Measurements from ENCODE around the gene CIC. TPM values are rescaled to one million over a fixed set of nuclear protein-coding genes. Genes with fewer than 3 reads are reported as not detected.
"Not testable (repeated sequence)": the region's sequence is repeated elsewhere in the genome, so short reads cannot be mapped to it uniquely, and the experiment has no call there.

Gene CIC
- polyA plus RNA-seq, 2 of the 4 experiments (the other 2 are of a cell fraction): 7.2 to 56.4 TPM

- Histone ChIP-seq H3K27ac (no peak overlapping the region), H3K4me1 (no peaks in the 10 kb centered on the region), H3K4me2 (no peak overlapping the region), H3K4me3 (no peak overlapping the region), H3K9me3 (no peaks in the 10 kb centered on the region)
- ATAC-seq (no peak), FAIRE-seq (peak; percentile 70), DNase-seq (ENCODE audit: low read depth in 1 of 2, low spot score in 1 of 2) (no peak)
- POLR2A ChIA-PET: no interaction called here
- WGBS (ENCODE audit: missing lambda C conversion rate): 84% methylated on average over 7 of the region's 7 CpGs
- no peak for TF ChIP-seq JUNB (IDR thresholded peaks at IDR 0.05)
- no peak for TF ChIP-seq FOXS1 (CRISPR knock-in tag; IDR thresholded peaks at IDR 0.05)
- TF ChIP-seq CBX2 (IDR thresholded peaks at IDR 0.05; ENCODE audit: borderline replicate concordance, low read depth): no peak
- TF ChIP-seq ATOH8 (CRISPR knock-in tag; IDR thresholded peaks at IDR 0.05; ENCODE audit: low read depth): no peak
- TF ChIP-seq HEYL (CRISPR knock-in tag; IDR thresholded peaks at IDR 0.05): no peak
- TF ChIP-seq RARB (CRISPR knock-in tag; IDR thresholded peaks at IDR 0.05): no peak
- TF ChIP-seq KDM5A (IDR thresholded peaks at IDR 0.05): no peak
- TF ChIP-seq PHF8 (IDR thresholded peaks at IDR 0.05; ENCODE audit: borderline replicate concordance, low read depth): no peak
- CTCF ChIA-PET: interaction anchor here (0.7 to 3.7 kb wide), 7 partner anchors 8 to 227 kb away, joined by 3 to 12 read pairs (median 5); no protein-coding TSS in a partner anchor
These were observed 66.4 kb downstream of the CIC start for GRCh38 chr19:42335374-42335936.

- H3K4me2 ChIP-seq: no peak overlapping the region
- H3K27ac ChIP-seq: no peak overlapping the region
- no peaks in the 10 kb centered on the region for H3K9me3 ChIP-seq
- 87% methylated on average over 19 of the region's 19 CpGs for whole genome bisulfite sequencing (ENCODE audit: missing lambda C conversion rate)
- CTCF ChIA-PET: interaction anchor here (0.7 to 3.7 kb wide), 9 partner anchors 9 to 228 kb away, joined by 3 to 12 read pairs (median 3); no protein-coding TSS in a partner anchor
- ATAC-seq: 0 out of 6 replicates have a peak, but pooled peaks of 1 of the 2 experiments have one; percentile 20
- H3K4me3 ChIP-seq: no peak overlapping the region
- no peak for DNase-seq (ENCODE audit: low read depth in 1 of 2, low spot score in 1 of 2)
- POLR2A ChIA-PET: no interaction called here
- no peak for FAIRE-seq
- TF ChIP-seq EHMT2 (IDR thresholded peaks at IDR 0.05; ENCODE audit: low read depth) (no peak), POLR2A (IDR thresholded peaks at IDR 0.05; ENCODE audit: low read length) (no peak), MYC (IDR thresholded peaks at IDR 0.05; ENCODE audit: borderline replicate concordance, low read length) (no peak), FOSB (CRISPR knock-in tag; IDR thresholded peaks at IDR 0.05) (no peak), ESRRA (IDR thresholded peaks at IDR 0.05; ENCODE audit: borderline replicate concordance, low read length) (no peak), FOSL2 (IDR thresholded peaks at IDR 0.05) (no peak), FOSL2 (CRISPR knock-in tag; IDR thresholded peaks at IDR 0.05) (no peak), CHD4 (IDR thresholded peaks at IDR 0.05; ENCODE audit: borderline replicate concordance) (no peak), USF2 (IDR thresholded peaks at IDR 0.05) (no peak), EHF (CRISPR knock-in tag; IDR thresholded peaks at IDR 0.05) (no peak), RAD21 (conservative IDR thresholded peaks at IDR 0.05 in 1 of 2, IDR thresholded peaks at IDR 0.05 in 1 of 2) (no peak), TP53 (CRISPR knock-in tag; IDR thresholded peaks at IDR 0.05) (no peak), KDM5A (IDR thresholded peaks at IDR 0.05) (no peak), HES2 (IDR thresholded peaks at IDR 0.05) (no peak), CEBPB (IDR thresholded peaks at IDR 0.05) (no peak), ATOH8 (CRISPR knock-in tag; IDR thresholded peaks at IDR 0.05; ENCODE audit: low read depth) (no peak), CBX2 (IDR thresholded peaks at IDR 0.05; ENCODE audit: borderline replicate concordance, low read depth) (no peak), KDM1A (IDR thresholded peaks at IDR 0.05; ENCODE audit: low read depth) (no peak), BCL3 (IDR thresholded peaks at IDR 0.05) (no peak), ZSCAN20 (CRISPR knock-in tag; IDR thresholded peaks at IDR 0.05) (no peak)
- no peaks in the 10 kb centered on the region for H3K4me1 ChIP-seq
These were observed 66.9 kb downstream of the CIC start for GRCh38 chr19:42335971-42336370.

GRCh38 chr19:42339126-42339860 lies 70.2 kb downstream of the CIC start:
- FAIRE-seq: peak; percentile 91
- CTCF ChIA-PET: interaction anchor here (0.8 to 1.0 kb wide), 2 partner anchors 61 to 162 kb away, joined by 3 read pairs; no protein-coding TSS in a partner anchor
- not testable (repeated sequence) for H3K4me2 ChIP-seq

More at GRCh38 chr19:42339126-42339860, 70.2 kb downstream of the CIC start:
- H3K27ac ChIP-seq; POLR2A ChIA-PET; H3K9me3 ChIP-seq; ATAC-seq; DNase-seq (ENCODE audit: low read depth in 1 of 2, low spot score in 1 of 2); H3K4me1 ChIP-seq; H3K4me3 ChIP-seq: not testable (repeated sequence)
- 84% methylated on average over 7 of the region's 7 CpGs for WGBS (ENCODE audit: missing lambda C conversion rate)

Data from A549 (cell line).